Lower leg skin (tissue), 3 donors: ENCODE results near the gene BCAR1.

Experiments
- CTCF ChIP-seq, 3 donors: fragments of 450-650 bp; IDR thresholded peaks; one replicate each; pipeline ENCODE4 v1.5.1; 2016; ENCODE audit warnings: antibody characterized with exemption in 3 of 3, mild to moderate bottlenecking in 3 of 3, moderate library complexity in 2 of 3
- POLR2A ChIP-seq, 2 donors: fragments of 450-650 bp; IDR thresholded peaks; one replicate each; pipeline ENCODE4 v1.6.1; 2016 to 2017; ENCODE audit warnings: antibody characterized with exemption in 2 of 2, mild to moderate bottlenecking in 1 of 2, moderate library complexity in 1 of 2

GRCh38 chr16:75280331-75280804, 28.9 kb upstream of the BCAR1 start:
- TF ChIP-seq POLR2A (IDR thresholded peaks at IDR 0.05), result no peak
- TF ChIP-seq CTCF (IDR thresholded peaks at IDR 0.05), result no peak
